Urinary bladder (tissue), 4 donors: ENCODE measurements around the gene HSPB3. TPM values are rescaled to one million over a fixed set of nuclear protein-coding genes. Genes with fewer than 3 reads are reported as not detected.
"Not testable (repeated sequence)": the region's sequence is repeated elsewhere in the genome, so short reads cannot be mapped to it uniquely, and the experiment has no call there.

Experiments
- DNase-seq: peaks from one replicate; pipeline ENCODE4 v3.0.0-alpha.2; 2015; ENCODE audit errors: extremely low spot score
- H3K27ac ChIP-seq: one replicate; pipeline ENCODE4 v1.5.1; 2013; ENCODE audit warnings: low read depth, mild to moderate bottlenecking, moderate library complexity
- H3K36me3 ChIP-seq: one replicate; pipeline ENCODE4 v1.6.1; 2013; ENCODE audit warnings: mild to moderate bottlenecking, moderate library complexity; ENCODE audit not compliant: insufficient read depth
- H3K4me1 ChIP-seq: one replicate; pipeline ENCODE4 v1.6.1; 2013; ENCODE audit warnings: mild to moderate bottlenecking, moderate library complexity; ENCODE audit not compliant: insufficient read depth
- H3K4me3 ChIP-seq: one replicate; pipeline ENCODE4 v1.5.1; 2013; ENCODE audit warnings: low read depth, low read length
- WGBS: extraction: QIAGEN DNeasy Blood & Tissue Kit; methylation state at CpG from one replicate; pipeline ENCODE4 v1.1.7; 2013; 5-methylcytosine and 5-hydroxymethylcytosine counted together
- polyA plus RNA-seq: library from polyadenylated mRNA; stranded (reverse); fragments of 200-250 nt; gene quantifications from one replicate; pipeline ENCODE4 v1.2.3, GENCODE V29; 2013
- total RNA-seq: library from RNA; depleted of rRNA; stranded (reverse); fragments of >200 nt; gene quantifications from one replicate; pipeline ENCODE4 v1.2.3, GENCODE V29; 2014
- donor health status: healthy with polysubstance abuse.
- donor health status: healthy.

The HSPB3 gene
- total and polyA plus RNA-seq, 2 donors: 2.2 to 12.4 TPM

GRCh38 chr5:54470128-54470527 is 14.6 kb downstream of the HSPB3 start:
- peaks cover 2% of the 10 kb centered on the region for H3K4me1 ChIP-seq
- DNase-seq: no peak
- WGBS: 34% methylated on average over 2 of the region's 2 CpGs
- no peak overlapping the region for H3K4me3 ChIP-seq
- peak overlapping the region; percentile 3 for H3K27ac ChIP-seq
- H3K36me3 ChIP-seq: no peaks in the 10 kb centered on the region

- H3K36me3 ChIP-seq: no peaks in the 10 kb centered on the region
- H3K27ac ChIP-seq: no peak overlapping the region
- no peak for DNase-seq
- no peak overlapping the region for H3K4me3 ChIP-seq
- peaks cover 2% of the 10 kb centered on the region for H3K4me1 ChIP-seq
- WGBS: 43% methylated on average over 1 of the region's 1 CpG
Observed at GRCh38 chr5:54470677-54471076, 15.2 kb downstream of the HSPB3 start.

- Histone ChIP-seq H3K36me3 (no peaks in the 10 kb centered on the region), H3K4me3 (no peak overlapping the region), H3K4me1 (peaks cover 2% of the 10 kb centered on the region), H3K27ac (no peak overlapping the region)
- DNase-seq: no peak
- WGBS: 62% methylated on average over 3 of the region's 3 CpGs
Observed at GRCh38 chr5:54471398-54471797, 15.9 kb downstream of the HSPB3 start.

- no peaks in the 10 kb centered on the region for H3K36me3 ChIP-seq
- H3K4me3 ChIP-seq: no peak overlapping the region
- WGBS: 80% methylated on average over 2 of the region's 2 CpGs
- no peak overlapping the region for H3K27ac ChIP-seq
- DNase-seq: no peak
- H3K4me1 ChIP-seq: no peaks in the 10 kb centered on the region
Observed at GRCh38 chr5:54476682-54477081, 21.2 kb downstream of the HSPB3 start.

- WGBS: 95% methylated on average over 1 of the region's 1 CpG
- Histone ChIP-seq H3K36me3 (no peaks in the 10 kb centered on the region), H3K27ac (no peak overlapping the region), H3K4me1 (no peaks in the 10 kb centered on the region), H3K4me3 (no peak overlapping the region)
- no peak for DNase-seq
Observed at GRCh38 chr5:54477941-54478478, 22.5 kb downstream of the HSPB3 start.

GRCh38 chr5:54480296-54480695 is 24.8 kb downstream of the HSPB3 start:
- Histone ChIP-seq H3K27ac (no peak overlapping the region), H3K4me1 (no peaks in the 10 kb centered on the region), H3K4me3 (no peak overlapping the region), H3K36me3 (no peaks in the 10 kb centered on the region)
- no peak for DNase-seq

- WGBS: 74% methylated on average over 5 of the region's 5 CpGs
- H3K36me3 ChIP-seq: no peaks in the 10 kb centered on the region
- no peak for DNase-seq
- no peak overlapping the region for H3K27ac ChIP-seq
- H3K4me1 ChIP-seq: no peaks in the 10 kb centered on the region
- H3K4me3 ChIP-seq: no peak overlapping the region
Observed at GRCh38 chr5:54484219-54484894, 28.9 kb downstream of the HSPB3 start.

GRCh38 chr5:54485659-54486058 is 30.2 kb downstream of the HSPB3 start:
- DNase-seq, H3K27ac ChIP-seq, H3K4me3 ChIP-seq, H3K36me3 ChIP-seq, H3K4me1 ChIP-seq: not testable (repeated sequence)

- DNase-seq, H3K4me3 ChIP-seq, H3K36me3 ChIP-seq, H3K4me1 ChIP-seq, H3K27ac ChIP-seq: not testable (repeated sequence)
- WGBS: 49% methylated on average over 2 of the region's 2 CpGs
Observed at GRCh38 chr5:54489648-54489979, 34.1 kb downstream of the HSPB3 start.

GRCh38 chr5:54491326-54491725 is 35.8 kb downstream of the HSPB3 start:
- no peak overlapping the region for H3K27ac ChIP-seq
- 84% methylated on average over 1 of the region's 1 CpG for WGBS
- H3K4me1 ChIP-seq: no peaks in the 10 kb centered on the region
- H3K4me3 ChIP-seq: no peak overlapping the region
- H3K36me3 ChIP-seq: no peaks in the 10 kb centered on the region
- DNase-seq: no peak

- Histone ChIP-seq H3K27ac (no peak overlapping the region), H3K4me3 (no peak overlapping the region), H3K4me1 (no peaks in the 10 kb centered on the region), H3K36me3 (no peaks in the 10 kb centered on the region)
- 25% methylated on average over 2 of the region's 2 CpGs for WGBS
- no peak for DNase-seq
Observed at GRCh38 chr5:54492178-54492577, 36.7 kb downstream of the HSPB3 start.

- no peak for DNase-seq
- Histone ChIP-seq H3K4me3 (no peak overlapping the region), H3K4me1 (no peaks in the 10 kb centered on the region), H3K27ac (no peak overlapping the region), H3K36me3 (no peaks in the 10 kb centered on the region)
Observed at GRCh38 chr5:54495027-54495426, 39.5 kb downstream of the HSPB3 start.
